Aorta (tissue), 5 donors: ENCODE data around the gene AATF. TPM values are rescaled to one million over a fixed set of nuclear protein-coding genes. Genes with fewer than 3 reads are reported as not detected.

Experiments used
- ATAC-seq: fragments of 200-7000 bp; cut with Tn5 transposase; one replicate; pipeline ENCODE4 v1.9.1; 2022; ENCODE audit warnings: moderate library complexity; ENCODE audit not compliant: low FRiP score
- DNase-seq, 2 donors: peaks; one replicate each; pipeline ENCODE4 v3.0.0-alpha.2; 2020
- H3K27ac ChIP-seq, 2 donors: one replicate each; pipeline ENCODE4 v1.5.1; 2013; ENCODE audit warnings: low read length in 2 of 2, mild to moderate bottlenecking in 2 of 2, moderate library complexity in 2 of 2, control low read depth in 1 of 2, inconsistent platforms in 1 of 2, low read depth in 1 of 2
- H3K27me3 ChIP-seq, 2 donors: one replicate each; pipeline ENCODE4 v1.6.1; 2013; ENCODE audit warnings: control low read depth in 1 of 2, low read length in 1 of 2, mild to moderate bottlenecking in 1 of 2, moderate library complexity in 1 of 2; ENCODE audit not compliant: insufficient read depth in 2 of 2, control insufficient read depth in 1 of 2
- H3K36me3 ChIP-seq, 2 donors: one replicate each; pipeline ENCODE4 v1.6.1; 2013; ENCODE audit warnings: control low read depth in 1 of 2, low read length in 1 of 2, mild to moderate bottlenecking in 1 of 2; ENCODE audit not compliant: insufficient read depth in 2 of 2, control insufficient read depth in 1 of 2
- H3K4me1 ChIP-seq, 2 donors: one replicate each; pipeline ENCODE4 v1.6.1; 2013; ENCODE audit warnings: low read length in 2 of 2, control low read depth in 1 of 2, mild to moderate bottlenecking in 1 of 2, moderate library complexity in 1 of 2; ENCODE audit not compliant: insufficient read depth in 2 of 2, control insufficient read depth in 1 of 2
- H3K4me3 ChIP-seq, 2 donors: one replicate each; pipeline ENCODE4 v1.5.1; 2013; ENCODE audit warnings: low read length in 2 of 2, control low read depth in 1 of 2, mild to moderate bottlenecking in 1 of 2
- H3K9me3 ChIP-seq: one replicate; pipeline ENCODE4 v1.6.1; 2013; ENCODE audit warnings: mild to moderate bottlenecking, low read length; ENCODE audit not compliant: control insufficient read depth
- WGBS, 2 donors: extraction: QIAGEN DNeasy Blood & Tissue Kit; methylation state at CpG; one replicate each; pipeline ENCODE4 v1.1.7; 2013; 5-methylcytosine and 5-hydroxymethylcytosine counted together
- intact Hi-C, 2 donors: fragments of 100-400 bp; cut with DNase I; formaldehyde crosslinking; loops; one replicate each; pipeline versions ENCODE4 v1.14.2 to v1.15.0; 2022
- polyA plus RNA-seq, 2 donors: library from polyadenylated mRNA; stranded (reverse); fragments of 200-250 nt; gene quantifications; one replicate each; pipeline ENCODE4 v1.2.3, GENCODE V29; 2013
- total RNA-seq, 2 donors: library from RNA; stranded (reverse); fragmentation: NEBNext Ultra II Directional; extraction: Animal tissue kit (Norgen Biotek cat#: 25700); gene quantifications; one replicate each; pipeline ENCODE4 v1.2.1, GENCODE V29; 2021
- donor health status: healthy with polysubstance abuse.
- donor health status: Bipolar disorder and iron deficiency.
- donor health status: DM: no; HTN: no; CAD: no.
- donor health status: DM: no; HTN: no; CAD: no.
- donor health status: DM: yes; HTN: yes; CAD: no.

The AATF gene
- total and polyA plus RNA-seq, 4 donors: 36.1 to 44.2 (median 39.6) TPM

- H3K27ac ChIP-seq: no peak overlapping the region
- H3K36me3 ChIP-seq: no peaks in the 10 kb centered on the region
- DNase-seq (no peak), ATAC-seq (no peak)
- H3K4me3 ChIP-seq: no peak overlapping the region
- no peaks in the 10 kb centered on the region for H3K9me3 ChIP-seq
- intact Hi-C loops: no loop called here
- WGBS, 2 donors: 38 to 44% methylated on average over 13 of the region's 13 CpGs
- H3K4me1 ChIP-seq: no peaks in the 10 kb centered on the region
- peaks cover 0 to 2% of the 10 kb centered on the region in 2 donors for H3K27me3 ChIP-seq
Observed at GRCh38 chr17:36928471-36929345, 20.0 kb upstream of the AATF start.

- Histone ChIP-seq H3K27me3 (peaks cover 0 to 2% of the 10 kb centered on the region in 2 donors), H3K9me3 (no peaks in the 10 kb centered on the region), H3K27ac (no peak overlapping the region), H3K36me3 (no peaks in the 10 kb centered on the region), H3K4me1 (no peaks in the 10 kb centered on the region), H3K4me3 (no peak overlapping the region)
- ATAC-seq (no peak), DNase-seq (no peak)
- 14 to 20% methylated on average over 16 of the region's 16 CpGs for WGBS, 2 donors
- intact Hi-C loops: no loop called here
Observed at GRCh38 chr17:36929851-36930582, 18.7 kb upstream of the AATF start.

GRCh38 chr17:36930583-36930900 lies 18.2 kb upstream of the AATF start:
- no peaks in the 10 kb centered on the region for H3K36me3 ChIP-seq
- intact Hi-C loops: no loop called here
- WGBS, 2 donors: 26 to 50% methylated on average over 1 of the region's 1 CpG
- no peak overlapping the region for H3K4me3 ChIP-seq
- H3K4me1 ChIP-seq: no peaks in the 10 kb centered on the region
- peaks cover 0 to 2% of the 10 kb centered on the region in 2 donors for H3K27me3 ChIP-seq
- H3K27ac ChIP-seq: no peak overlapping the region
- no peak for ATAC-seq
- no peak for DNase-seq
- no peaks in the 10 kb centered on the region for H3K9me3 ChIP-seq

DNA sequence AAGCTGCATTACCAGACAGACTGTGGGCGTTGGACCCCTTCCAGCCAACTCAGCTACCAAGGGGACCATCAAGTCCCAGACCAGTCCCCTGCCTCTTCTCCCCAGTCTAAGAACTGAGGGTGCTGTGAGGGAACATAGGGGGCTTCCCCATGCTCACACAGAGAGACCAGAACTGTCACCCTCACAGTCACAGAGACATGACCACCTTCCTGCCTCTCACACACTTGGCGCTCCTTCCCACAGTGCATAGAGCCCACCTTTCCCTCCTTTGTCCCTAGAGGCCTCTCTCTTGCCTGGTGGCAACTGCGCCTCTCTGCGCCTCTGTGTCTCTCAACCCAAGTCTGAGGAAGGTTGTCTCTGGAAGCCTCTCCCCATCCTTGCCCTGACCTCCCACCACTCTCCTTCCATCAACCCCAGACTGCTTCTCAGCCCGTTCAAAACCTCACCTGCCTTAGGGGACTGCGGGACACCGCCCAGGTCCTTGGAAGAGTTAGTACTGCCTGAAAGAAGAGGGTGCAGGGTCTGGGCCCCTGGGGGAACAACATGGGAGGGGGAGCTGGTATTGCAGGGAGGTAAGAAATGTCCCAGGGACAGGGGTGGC lies 17.6 kb upstream of the AATF start:
- no peak for ATAC-seq
- no peak overlapping the region for H3K27ac ChIP-seq
- H3K27me3 ChIP-seq: peaks cover 0 to 2% of the 10 kb centered on the region in 2 donors
- no peaks in the 10 kb centered on the region for H3K36me3 ChIP-seq
- H3K4me1 ChIP-seq: no peaks in the 10 kb centered on the region
- 21 to 34% methylated on average over 7 of the region's 7 CpGs for WGBS, 2 donors
- intact Hi-C loops: no loop called here
- no peak for DNase-seq
- H3K4me3 ChIP-seq: no peak overlapping the region
- no peaks in the 10 kb centered on the region for H3K9me3 ChIP-seq

DNA sequence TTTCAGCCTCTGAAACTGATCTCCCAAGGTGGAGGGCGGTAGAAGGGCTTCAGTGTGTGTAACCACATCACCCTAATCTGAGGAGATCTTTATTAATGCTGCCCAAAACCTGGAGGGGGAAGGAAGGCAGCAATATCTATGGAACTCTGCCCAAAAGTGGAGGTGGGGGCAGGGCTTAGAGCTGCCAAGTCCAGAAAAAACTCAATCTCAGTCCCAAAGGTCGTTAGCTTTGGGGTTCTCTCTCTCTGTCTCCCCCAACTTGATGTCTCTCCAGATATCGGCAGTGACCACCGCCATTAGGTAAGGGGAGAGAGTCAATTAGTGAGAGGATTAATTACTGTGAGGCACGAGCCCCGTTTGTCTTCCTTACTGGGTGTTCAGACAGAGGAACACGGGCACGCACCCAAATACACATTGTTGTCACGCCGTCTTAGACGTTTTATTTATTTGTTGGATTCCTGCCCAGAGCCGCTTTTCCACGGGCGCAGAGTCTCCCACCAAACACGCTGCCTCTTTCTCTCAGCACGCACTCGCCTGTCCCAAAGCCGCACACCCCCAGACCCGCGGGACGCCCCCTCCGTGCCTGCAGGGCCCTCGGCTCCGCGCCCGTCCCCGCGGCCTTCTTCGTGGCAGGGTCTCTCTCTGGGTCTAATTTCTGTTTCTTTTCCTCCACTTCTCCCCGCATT lies 16.9 kb upstream of the AATF start:
- ATAC-seq (no peak), DNase-seq (peak in 1 of 2 donors; percentile 65)
- intact Hi-C loops: no loop called here
- Histone ChIP-seq H3K4me3 (no peak overlapping the region), H3K27ac (no peak overlapping the region), H3K4me1 (no peaks in the 10 kb centered on the region), H3K27me3 (peaks cover 0 to 2% of the 10 kb centered on the region in 2 donors), H3K9me3 (no peaks in the 10 kb centered on the region), H3K36me3 (no peaks in the 10 kb centered on the region)
- WGBS, 2 donors: 2 to 3% methylated on average over 30 of the region's 30 CpGs

- DNase-seq (no peak), ATAC-seq (no peak)
- H3K27me3 ChIP-seq: peaks cover 0 to 2% of the 10 kb centered on the region in 2 donors
- H3K9me3 ChIP-seq: no peaks in the 10 kb centered on the region
- no peak overlapping the region for H3K27ac ChIP-seq
- no peaks in the 10 kb centered on the region for H3K36me3 ChIP-seq
- H3K4me3 ChIP-seq: no peak overlapping the region
- WGBS, 2 donors: 3% methylated on average over 16 of the region's 16 CpGs
- H3K4me1 ChIP-seq: no peaks in the 10 kb centered on the region
- intact Hi-C loops: no loop called here
Observed at GRCh38 chr17:36932383-36932693, 16.4 kb upstream of the AATF start.

GRCh38 chr17:36932694-36933511 lies 15.9 kb upstream of the AATF start:
- ATAC-seq (no peak), DNase-seq (no peak)
- intact Hi-C loops: no loop called here
- Histone ChIP-seq H3K36me3 (no peaks in the 10 kb centered on the region), H3K27me3 (peaks cover 0 to 2% of the 10 kb centered on the region in 2 donors), H3K27ac (no peak overlapping the region), H3K4me3 (no peak overlapping the region), H3K9me3 (no peaks in the 10 kb centered on the region), H3K4me1 (no peaks in the 10 kb centered on the region)
- WGBS, 2 donors: 6% methylated on average over 40 of the region's 40 CpGs

DNA sequence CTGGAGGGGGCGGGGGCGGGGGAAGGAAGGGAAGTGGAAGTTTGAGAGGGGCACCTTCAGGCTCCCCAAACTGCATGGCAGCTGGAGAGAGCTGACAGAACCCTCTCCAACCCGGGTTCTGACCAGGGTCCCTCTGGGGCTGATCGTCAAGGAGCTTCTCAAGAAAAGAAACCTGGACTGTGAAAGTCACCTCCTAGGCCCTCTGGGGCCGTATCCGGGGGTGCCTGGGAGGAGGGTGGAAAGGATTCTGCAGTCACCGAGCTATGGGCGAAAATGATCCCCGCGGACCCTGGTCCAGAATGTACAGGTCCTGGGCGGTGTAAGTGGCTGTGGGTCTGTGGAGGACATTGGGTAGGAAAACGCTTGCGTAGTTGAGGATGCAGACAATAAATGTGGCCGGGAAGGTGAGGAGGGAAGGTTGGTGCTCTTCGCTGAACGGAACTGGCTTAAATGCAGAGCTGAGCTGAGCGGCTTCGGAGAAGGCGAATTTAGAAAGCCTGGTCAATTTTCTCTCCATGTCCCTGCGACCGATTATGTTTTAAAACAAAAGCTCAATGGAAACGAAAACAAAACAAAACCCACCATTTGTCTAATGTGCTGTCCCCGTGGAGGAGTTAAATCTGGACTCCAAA lies 15.1 kb upstream of the AATF start:
- H3K36me3 ChIP-seq: no peaks in the 10 kb centered on the region
- H3K9me3 ChIP-seq: no peaks in the 10 kb centered on the region
- DNase-seq (no peak), ATAC-seq (no peak)
- H3K27ac ChIP-seq: no peak overlapping the region
- H3K4me1 ChIP-seq: no peaks in the 10 kb centered on the region
- WGBS, 2 donors: 7 to 9% methylated on average over 22 to 23 of the region's 23 CpGs
- no peak overlapping the region for H3K4me3 ChIP-seq
- H3K27me3 ChIP-seq: peaks cover 0 to 2% of the 10 kb centered on the region in 2 donors
- intact Hi-C loops: no loop called here
